ENCODE data around the gene SDK2. TPM values are rescaled to one million over a fixed set of nuclear protein-coding genes. Genes with fewer than 3 reads are reported as not detected.
"Not testable (repeated sequence)": the region's sequence is repeated elsewhere in the genome, so short reads cannot be mapped to it uniquely, and the experiment has no call there.

The SDK2 gene
- total and polyA plus RNA-seq, 9 of the 15 experiments (the other 6 are each of a cell fraction or from before 2014, with no cell fraction given) = 0.04 TPM; not detected in 8

- Histone ChIP-seq H3K36me3 (ENCODE audit: control insufficient read depth, insufficient read depth, low read length) (no peaks in the 10 kb centered on the region), H3K4me2 (ENCODE audit: insufficient read depth, low read length) (no peak overlapping the region), H3K9me1 (ENCODE audit: control insufficient read depth, insufficient read depth, low read length) (peaks cover 3% of the 10 kb centered on the region), H3K4me1 (replicated peaks in 1 of 2; ENCODE audit: control insufficient read depth in 2 of 2, insufficient read depth in 2 of 2, low read length in 2 of 2) (peaks cover 28 to 51% of the 10 kb centered on the region in 2 experiments), H3K79me2 (ENCODE audit: control insufficient read depth, insufficient read depth, low read length) (peaks cover 24% of the 10 kb centered on the region), H3K9ac (ENCODE audit: insufficient read depth in 1 of 2, low read depth in 2 of 2, low read length in 2 of 2) (no peak overlapping the region), H3K9me3 (replicated peaks; ENCODE audit: control insufficient read depth, insufficient read depth, low read depth, low read length) (no peaks in the 10 kb centered on the region), H4K20me1 (replicated peaks; ENCODE audit: control insufficient read depth, insufficient read depth, low read length) (no peaks in the 10 kb centered on the region), H3K27me3 (ENCODE audit: control insufficient read depth in 2 of 2, insufficient read depth in 2 of 2, low read length in 2 of 2) (no peaks in the 10 kb centered on the region), H3K4me3 (no peak overlapping the region), H3K27ac (ENCODE audit: extremely low read depth, low read depth, low read length) (no peak overlapping the region), H2AFZ (ENCODE audit: low read depth, low read length) (no peak overlapping the region)
- POLR2A ChIA-PET = interaction anchor here (0.6 kb wide), 1 partner anchor 553 kb away, joined by 3 read pairs; no protein-coding TSS in a partner anchor
- ATAC-seq (no peak), DNase-seq (ENCODE audit: extremely low read depth in 1 of 4, low spot score in 3 of 4) (no peak), FAIRE-seq (no peak)
- CTCF ChIA-PET (ENCODE audit: low intra/inter-chr PET ratio) = no interaction called here
- TF ChIP-seq CEBPZ (IDR thresholded peaks at IDR 0.05; ENCODE audit: borderline replicate concordance, low read depth, low read length) (no peak), ZNF232 (CRISPR knock-in tag; IDR thresholded peaks at IDR 0.05) (peak; percentile 91)
- intact Hi-C loops (cut with micrococcal nuclease) (loop anchor here (5.0 kb wide), 1 partner anchor 56 kb away; no protein-coding TSS in a partner anchor), in situ Hi-C loops (cut with MboI) (no loop called here)
- no TSS peak for BruUV-seq (replicated peaks)
- WGBS (ENCODE audit: insufficient coverage, low coverage, missing lambda C conversion rate) = 49% methylated on average over 5 of the region's 8 CpGs
Measured at GRCh38 chr17:73313526-73314127, 330.6 kb downstream of the SDK2 start.

GRCh38 chr17:73312887-73313286 lies 331.4 kb downstream of the SDK2 start:
- BruUV-seq (replicated peaks); H3K9me3 ChIP-seq (replicated peaks; ENCODE audit: control insufficient read depth, insufficient read depth, low read depth, low read length); CTCF ChIA-PET (ENCODE audit: low intra/inter-chr PET ratio); H3K9ac ChIP-seq (ENCODE audit: insufficient read depth in 1 of 2, low read depth in 2 of 2, low read length in 2 of 2); H3K36me3 ChIP-seq (ENCODE audit: control insufficient read depth, insufficient read depth, low read length); DNase-seq (ENCODE audit: extremely low read depth in 1 of 4, low spot score in 3 of 4); H3K9me1 ChIP-seq (ENCODE audit: control insufficient read depth, insufficient read depth, low read length); H4K20me1 ChIP-seq (replicated peaks; ENCODE audit: control insufficient read depth, insufficient read depth, low read length); H3K4me2 ChIP-seq (ENCODE audit: insufficient read depth, low read length); H3K27me3 ChIP-seq (ENCODE audit: control insufficient read depth in 2 of 2, insufficient read depth in 2 of 2, low read length in 2 of 2); H3K4me3 ChIP-seq; ATAC-seq; H3K27ac ChIP-seq (ENCODE audit: extremely low read depth, low read depth, low read length); in situ Hi-C loops (cut with MboI); H2AFZ ChIP-seq (ENCODE audit: low read depth, low read length); FAIRE-seq: not testable (repeated sequence)
- H3K79me2 ChIP-seq (ENCODE audit: control insufficient read depth, insufficient read depth, low read length) = peaks cover 31% of the 10 kb centered on the region
- POLR2A ChIA-PET = interaction anchor here (1.5 kb wide), 1 partner anchor 10 kb away, joined by 8 read pairs; no protein-coding TSS in a partner anchor
- peaks cover 30 to 52% of the 10 kb centered on the region in 2 experiments for H3K4me1 ChIP-seq (replicated peaks in 1 of 2; ENCODE audit: control insufficient read depth in 2 of 2, insufficient read depth in 2 of 2, low read length in 2 of 2)
- intact Hi-C loops (cut with micrococcal nuclease) = loop anchor here (5.0 kb wide), 1 partner anchor 56 kb away; no protein-coding TSS in a partner anchor
- WGBS (ENCODE audit: insufficient coverage, low coverage, missing lambda C conversion rate) = 79% methylated on average over 7 of the region's 11 CpGs

All from K562 (cell line).